ENCODE data around the gene BRAP.
A peak's percentile ranks its signal among the peaks of the same experiment; 100 is the strongest.

Gene BRAP

DNA sequence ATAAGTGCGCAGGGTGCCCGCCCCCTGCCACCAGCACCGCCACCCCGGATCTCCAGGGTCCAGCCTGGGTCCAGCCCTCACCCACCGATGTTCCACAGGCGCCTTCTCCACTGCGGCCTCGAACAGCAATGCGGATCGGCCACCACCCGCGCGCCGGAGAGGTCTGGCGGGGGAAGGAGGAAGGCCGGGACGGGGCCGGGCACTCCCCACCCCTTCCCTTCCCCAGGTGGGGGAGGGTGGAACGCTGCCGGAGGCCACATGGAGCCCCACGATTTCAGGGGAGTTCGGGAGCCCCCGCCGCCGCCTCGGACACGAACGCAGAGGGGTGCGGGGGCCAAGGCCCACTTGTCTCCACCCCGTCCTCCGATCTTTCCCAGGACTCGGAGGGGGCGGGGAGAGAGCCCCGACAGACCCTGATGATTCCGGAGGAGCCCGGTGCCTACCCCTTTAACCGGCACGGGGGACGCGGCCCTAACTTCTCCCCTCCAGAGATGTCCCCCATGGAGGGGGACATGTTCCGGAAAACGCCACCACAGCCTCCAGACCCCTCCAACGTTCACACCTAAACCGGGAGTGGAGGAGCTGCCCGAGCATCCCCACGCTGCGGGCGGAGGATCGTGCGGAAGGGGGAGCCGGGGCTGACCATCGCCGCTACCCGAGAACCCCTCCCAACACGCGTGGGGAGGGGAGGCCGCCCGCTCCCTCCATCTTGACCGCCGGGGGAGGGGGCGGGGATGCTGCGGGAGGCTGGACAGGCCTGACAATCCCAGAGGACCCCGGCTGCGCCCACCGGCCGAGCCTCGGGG, 87.7 kb downstream of the BRAP start (continued):
- TF ChIP-seq ZBTB26 (tag by site-specific recombination; optimal IDR thresholded peaks at IDR 0.05), result peak; percentile 73
- TF ChIP-seq ZNF792 (tag by site-specific recombination; IDR thresholded peaks at IDR 0.05), result no peak
- no peak for TF ChIP-seq ZXDB (tag by site-specific recombination; IDR thresholded peaks at IDR 0.05)
- TF ChIP-seq ZNF560 (tag by site-specific recombination; IDR thresholded peaks at IDR 0.05; ENCODE audit: borderline replicate concordance), result no peak
- TF ChIP-seq ZNF473 (tag by site-specific recombination; IDR thresholded peaks at IDR 0.05), result no peak
- no peak for TF ChIP-seq ZFP41 (tag by site-specific recombination; IDR thresholded peaks at IDR 0.05; ENCODE audit: borderline replicate concordance)
- TF ChIP-seq ZNF449 (tag by site-specific recombination; IDR thresholded peaks at IDR 0.05), result no peak
- TF ChIP-seq SP2 (tag by site-specific recombination; IDR thresholded peaks at IDR 0.05), result peak; percentile 93
- peak; percentile 36; the same call in 1 of the 2 replicates for TF ChIP-seq ZBTB48 (tag by site-specific recombination; IDR thresholded peaks at IDR 0.05)
- TF ChIP-seq, protein P1, sequence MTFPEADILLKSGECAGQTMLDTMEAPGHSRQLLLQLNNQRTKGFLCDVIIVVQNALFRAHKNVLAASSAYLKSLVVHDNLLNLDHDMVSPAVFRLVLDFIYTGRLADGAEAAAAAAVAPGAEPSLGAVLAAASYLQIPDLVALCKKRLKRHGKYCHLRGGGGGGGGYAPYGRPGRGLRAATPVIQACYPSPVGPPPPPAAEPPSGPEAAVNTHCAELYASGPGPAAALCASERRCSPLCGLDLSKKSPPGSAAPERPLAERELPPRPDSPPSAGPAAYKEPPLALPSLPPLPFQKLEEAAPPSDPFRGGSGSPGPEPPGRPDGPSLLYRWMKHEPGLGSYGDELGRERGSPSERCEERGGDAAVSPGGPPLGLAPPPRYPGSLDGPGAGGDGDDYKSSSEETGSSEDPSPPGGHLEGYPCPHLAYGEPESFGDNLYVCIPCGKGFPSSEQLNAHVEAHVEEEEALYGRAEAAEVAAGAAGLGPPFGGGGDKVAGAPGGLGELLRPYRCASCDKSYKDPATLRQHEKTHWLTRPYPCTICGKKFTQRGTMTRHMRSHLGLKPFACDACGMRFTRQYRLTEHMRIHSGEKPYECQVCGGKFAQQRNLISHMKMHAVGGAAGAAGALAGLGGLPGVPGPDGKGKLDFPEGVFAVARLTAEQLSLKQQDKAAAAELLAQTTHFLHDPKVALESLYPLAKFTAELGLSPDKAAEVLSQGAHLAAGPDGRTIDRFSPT (tag by site-specific recombination; IDR thresholded peaks at IDR 0.05), result peak; percentile 57; the same call in 1 of the 2 replicates
- TF ChIP-seq ZNF398 (tag by site-specific recombination; IDR thresholded peaks at IDR 0.05), result peak; percentile 88
- no peak; the same call in none of the 2 replicates for TF ChIP-seq ZNF366 (tag by site-specific recombination; conservative IDR thresholded peaks at IDR 0.05)
- TF ChIP-seq HOXC10 (CRISPR knock-in tag; IDR thresholded peaks at IDR 0.05), result no peak
- no peak for TF ChIP-seq ZNF423 (tag by site-specific recombination; IDR thresholded peaks at IDR 0.05)
- TF ChIP-seq ZNF549 (tag by site-specific recombination; IDR thresholded peaks at IDR 0.05), result no peak
- TF ChIP-seq, protein P2, sequence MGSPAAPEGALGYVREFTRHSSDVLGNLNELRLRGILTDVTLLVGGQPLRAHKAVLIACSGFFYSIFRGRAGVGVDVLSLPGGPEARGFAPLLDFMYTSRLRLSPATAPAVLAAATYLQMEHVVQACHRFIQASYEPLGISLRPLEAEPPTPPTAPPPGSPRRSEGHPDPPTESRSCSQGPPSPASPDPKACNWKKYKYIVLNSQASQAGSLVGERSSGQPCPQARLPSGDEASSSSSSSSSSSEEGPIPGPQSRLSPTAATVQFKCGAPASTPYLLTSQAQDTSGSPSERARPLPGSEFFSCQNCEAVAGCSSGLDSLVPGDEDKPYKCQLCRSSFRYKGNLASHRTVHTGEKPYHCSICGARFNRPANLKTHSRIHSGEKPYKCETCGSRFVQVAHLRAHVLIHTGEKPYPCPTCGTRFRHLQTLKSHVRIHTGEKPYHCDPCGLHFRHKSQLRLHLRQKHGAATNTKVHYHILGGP (tag by site-specific recombination; IDR thresholded peaks at IDR 0.05), result no peak
- TF ChIP-seq, protein P3, sequence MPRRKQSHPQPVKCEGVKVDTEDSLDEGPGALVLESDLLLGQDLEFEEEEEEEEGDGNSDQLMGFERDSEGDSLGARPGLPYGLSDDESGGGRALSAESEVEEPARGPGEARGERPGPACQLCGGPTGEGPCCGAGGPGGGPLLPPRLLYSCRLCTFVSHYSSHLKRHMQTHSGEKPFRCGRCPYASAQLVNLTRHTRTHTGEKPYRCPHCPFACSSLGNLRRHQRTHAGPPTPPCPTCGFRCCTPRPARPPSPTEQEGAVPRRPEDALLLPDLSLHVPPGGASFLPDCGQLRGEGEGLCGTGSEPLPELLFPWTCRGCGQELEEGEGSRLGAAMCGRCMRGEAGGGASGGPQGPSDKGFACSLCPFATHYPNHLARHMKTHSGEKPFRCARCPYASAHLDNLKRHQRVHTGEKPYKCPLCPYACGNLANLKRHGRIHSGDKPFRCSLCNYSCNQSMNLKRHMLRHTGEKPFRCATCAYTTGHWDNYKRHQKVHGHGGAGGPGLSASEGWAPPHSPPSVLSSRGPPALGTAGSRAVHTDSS (tag by site-specific recombination; IDR thresholded peaks at IDR 0.05), result peak; percentile 43; the same call in 1 of the 2 replicates
- no peak for TF ChIP-seq ZNF768 (tag by site-specific recombination; IDR thresholded peaks at IDR 0.05)
- peak; percentile 88 for TF ChIP-seq GLIS2 (tag by site-specific recombination; IDR thresholded peaks at IDR 0.05)
- no peak for TF ChIP-seq ZNF561 (tag by site-specific recombination; IDR thresholded peaks at IDR 0.05; ENCODE audit: borderline replicate concordance)
- TF ChIP-seq ZNF610 (tag by site-specific recombination; IDR thresholded peaks at IDR 0.05; ENCODE audit: borderline replicate concordance), result no peak; the same call in 1 of the 2 replicates
- TF ChIP-seq ZNF530 (tag by site-specific recombination; IDR thresholded peaks at IDR 0.05; ENCODE audit: low read depth), result no peak
- TF ChIP-seq ZBTB17 (tag by site-specific recombination; IDR thresholded peaks at IDR 0.05), result peak; percentile 81; the same call in 1 of the 2 replicates
- peak; percentile 80 for TF ChIP-seq ZFP69B (tag by site-specific recombination; IDR thresholded peaks at IDR 0.05)
- no peak for TF ChIP-seq ZNF747 (tag by site-specific recombination; IDR thresholded peaks at IDR 0.05)
- no peak for TF ChIP-seq PRDM6 (tag by site-specific recombination; IDR thresholded peaks at IDR 0.05)
- peak; percentile 49 for TF ChIP-seq ZNF341 (tag by site-specific recombination; IDR thresholded peaks at IDR 0.05; ENCODE audit: low read depth)
- no peak for TF ChIP-seq ZSCAN16 (tag by site-specific recombination; IDR thresholded peaks at IDR 0.05)
